Measurements from ENCODE around the gene IMMP2L.
A peak's percentile ranks its signal among the peaks of the same experiment; 100 is the strongest.
"Not testable (repeated sequence)": the region's sequence is repeated elsewhere in the genome, so short reads cannot be mapped to it uniquely, and the experiment has no call there.

The IMMP2L gene

GRCh38 chr7:111329367-111330234 lies 232.7 kb downstream of the IMMP2L start:
- H3K4me3 ChIP-seq (replicated peaks; ENCODE audit: low read depth, low read length), result no peak overlapping the region
- no peak for DNase-seq (ENCODE audit: extremely low read depth, insufficient read length)
- no peak for TF ChIP-seq CTCF (IDR thresholded peaks at IDR 0.05; ENCODE audit: insufficient read depth, low read length, poor library complexity, severe bottlenecking)
- H3K36me3 ChIP-seq (ENCODE audit: control insufficient read depth, insufficient read depth, low read length), result no peaks in the 10 kb centered on the region
- H3K27me3 ChIP-seq (replicated peaks; ENCODE audit: control insufficient read depth, insufficient read depth, low read length), result no peaks in the 10 kb centered on the region

DNA sequence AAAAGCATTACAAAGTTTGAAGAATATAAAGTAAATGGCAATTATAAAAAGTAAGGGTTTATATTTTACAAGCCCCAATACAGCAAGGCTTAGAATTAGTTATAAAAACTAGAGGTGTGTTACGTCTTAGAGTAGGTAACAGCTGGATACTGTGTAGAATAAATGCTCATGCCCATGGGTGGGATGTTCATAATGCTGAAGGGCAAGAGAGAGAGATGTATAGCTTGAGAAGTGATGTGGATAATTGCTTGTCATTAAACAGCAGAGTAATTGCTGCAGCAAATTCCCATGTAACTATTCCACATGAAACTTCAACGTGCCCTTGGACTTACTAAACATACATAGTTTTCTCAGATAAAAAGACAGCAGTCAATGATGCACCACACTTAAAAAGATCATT lies 233.8 kb downstream of the IMMP2L start:
- H3K27me3 ChIP-seq (replicated peaks; ENCODE audit: control insufficient read depth, insufficient read depth, low read length), result no peaks in the 10 kb centered on the region
- no peaks in the 10 kb centered on the region for H3K36me3 ChIP-seq (ENCODE audit: control insufficient read depth, insufficient read depth, low read length)
- no peak overlapping the region for H3K4me3 ChIP-seq (replicated peaks; ENCODE audit: low read depth, low read length)
- no peak for DNase-seq (ENCODE audit: extremely low read depth, insufficient read length)
- no peak for TF ChIP-seq CTCF (IDR thresholded peaks at IDR 0.05; ENCODE audit: insufficient read depth, low read length, poor library complexity, severe bottlenecking)

- Histone ChIP-seq H3K27me3 (replicated peaks; ENCODE audit: control insufficient read depth, insufficient read depth, low read length) (no peaks in the 10 kb centered on the region), H3K4me3 (replicated peaks; ENCODE audit: low read depth, low read length) (no peak overlapping the region), H3K36me3 (ENCODE audit: control insufficient read depth, insufficient read depth, low read length) (no peaks in the 10 kb centered on the region)
- DNase-seq (ENCODE audit: extremely low read depth, insufficient read length), result no peak
- TF ChIP-seq CTCF (IDR thresholded peaks at IDR 0.05; ENCODE audit: insufficient read depth, low read length, poor library complexity, severe bottlenecking), result no peak
Measured at GRCh38 chr7:111324776-111325175, 237.5 kb downstream of the IMMP2L start.

DNA sequence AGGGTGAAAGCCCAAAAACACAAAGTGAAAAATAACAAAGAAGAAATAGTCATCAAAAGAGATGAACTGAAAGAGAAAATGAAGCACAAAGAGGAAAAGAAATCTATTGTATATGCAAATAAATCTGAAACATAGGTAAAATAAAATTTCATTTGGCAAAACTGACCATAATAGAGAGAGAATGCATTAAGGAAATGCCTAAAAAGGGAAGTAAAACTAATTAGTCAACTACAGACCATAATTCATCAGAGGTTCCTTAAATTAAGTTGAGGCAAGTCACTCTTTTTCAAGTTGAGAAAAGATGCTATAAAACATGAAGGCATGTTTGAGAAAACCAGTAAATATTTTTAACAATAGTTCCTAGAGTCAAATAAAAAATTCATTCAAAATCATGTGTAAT lies 238.1 kb downstream of the IMMP2L start:
- no peak for TF ChIP-seq CTCF (IDR thresholded peaks at IDR 0.05; ENCODE audit: insufficient read depth, low read length, poor library complexity, severe bottlenecking)
- H3K36me3 ChIP-seq (ENCODE audit: control insufficient read depth, insufficient read depth, low read length), result no peaks in the 10 kb centered on the region

DNA sequence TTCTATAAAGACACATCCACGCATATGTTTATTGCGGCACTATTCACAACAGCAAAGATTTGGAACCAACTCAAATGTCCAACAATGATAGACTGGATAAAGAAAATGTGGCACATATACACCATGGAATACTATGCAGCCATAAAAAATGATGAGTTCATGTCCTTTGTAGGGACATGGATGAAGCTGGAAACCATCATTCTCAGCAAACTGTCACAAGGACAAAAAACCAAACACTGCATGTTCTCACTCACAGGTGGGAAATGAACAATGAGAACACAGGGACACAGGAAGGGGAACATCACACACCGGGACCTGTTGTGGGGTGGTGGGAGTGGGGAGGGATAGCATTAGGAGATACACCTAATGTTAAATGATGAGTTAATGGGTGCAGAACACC lies 238.6 kb downstream of the IMMP2L start:
- H3K36me3 ChIP-seq (ENCODE audit: control insufficient read depth, insufficient read depth, low read length); H3K27me3 ChIP-seq (replicated peaks; ENCODE audit: control insufficient read depth, insufficient read depth, low read length); DNase-seq (ENCODE audit: extremely low read depth, insufficient read length); H3K4me3 ChIP-seq (replicated peaks; ENCODE audit: low read depth, low read length): not testable (repeated sequence)

More for the DNA sequence above, 238.1 kb downstream of the IMMP2L start:
- H3K27me3 ChIP-seq (replicated peaks; ENCODE audit: control insufficient read depth, insufficient read depth, low read length), result no peaks in the 10 kb centered on the region
- peak; percentile 43 for DNase-seq (ENCODE audit: extremely low read depth, insufficient read length)
- H3K4me3 ChIP-seq (replicated peaks; ENCODE audit: low read depth, low read length), result no peak overlapping the region

DNA sequence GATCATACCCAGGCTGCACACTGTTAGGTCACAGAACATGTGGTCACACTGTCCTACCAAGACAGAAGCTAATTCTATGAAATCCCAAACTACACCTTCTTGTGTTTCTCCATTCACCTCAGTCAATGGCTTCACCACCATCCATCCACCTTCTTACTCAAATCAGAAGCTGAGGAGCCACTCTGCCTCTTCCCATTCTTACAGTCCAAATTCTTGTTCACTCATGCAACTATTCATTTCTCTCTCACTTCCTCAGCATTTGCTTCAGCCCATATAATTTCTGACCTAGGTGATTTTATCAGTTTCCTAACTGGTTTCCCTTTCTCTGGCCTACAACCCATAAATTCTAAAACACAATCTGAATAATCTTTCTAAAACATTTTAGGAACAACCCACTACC lies 242.2 kb downstream of the IMMP2L start:
- no peak for TF ChIP-seq CTCF (IDR thresholded peaks at IDR 0.05; ENCODE audit: insufficient read depth, low read length, poor library complexity, severe bottlenecking)
- Histone ChIP-seq H3K36me3 (ENCODE audit: control insufficient read depth, insufficient read depth, low read length) (no peaks in the 10 kb centered on the region), H3K27me3 (replicated peaks; ENCODE audit: control insufficient read depth, insufficient read depth, low read length) (no peaks in the 10 kb centered on the region), H3K4me3 (replicated peaks; ENCODE audit: low read depth, low read length) (no peak overlapping the region)
- DNase-seq (ENCODE audit: extremely low read depth, insufficient read length), result no peak

All from GM06990 (cell line).